IPS DF 6.9 (cell line): Measurements from ENCODE around the gene C1QTNF6.

ENCODE experiments used
- DNase-seq: peaks from one replicate; pipeline ENCODE4 v3.0.0-alpha.2; 2013; ENCODE audit warnings: low read depth, low spot score
- H3K27ac ChIP-seq: one replicate; pipeline ENCODE4 v1.5.1; 2013; ENCODE audit warnings: low read length, control low read depth
- H3K27me3 ChIP-seq: 2 replicates; pipeline ENCODE4 v1.6.1; 2013; ENCODE audit warnings: mild to moderate bottlenecking, low read length; ENCODE audit not compliant: control insufficient read depth, insufficient read depth
- H3K36me3 ChIP-seq: 2 replicates; pipeline ENCODE4 v1.6.1; 2013; ENCODE audit warnings: low read length; ENCODE audit not compliant: control insufficient read depth, insufficient read depth
- H3K4me1 ChIP-seq: 2 replicates; pipeline ENCODE4 v1.6.1; 2013; ENCODE audit warnings: low read length; ENCODE audit not compliant: control insufficient read depth, insufficient read depth
- H3K4me3 ChIP-seq: 2 replicates; pipeline ENCODE4 v1.5.1; 2013; ENCODE audit warnings: mild to moderate bottlenecking, low read length
- H3K9me3 ChIP-seq: 2 replicates; pipeline ENCODE4 v1.6.1; 2013; ENCODE audit warnings: low read length, inconsistent platforms; ENCODE audit not compliant: control insufficient read depth, insufficient read depth
- WGBS: extraction: QIAGEN DNeasy Blood & Tissue Kit; methylation state at CpG from one replicate; pipeline ENCODE4 v1.1.7; 2013; ENCODE audit warnings: mixed read lengths, missing lambda C conversion rate; ENCODE audit not compliant: insufficient read length, insufficient coverage; 5-methylcytosine and 5-hydroxymethylcytosine counted together

The C1QTNF6 gene

GRCh38 chr22:37140686-37141323 is 47.2 kb downstream of the C1QTNF6 start:
- DNase-seq: no peak
- Histone ChIP-seq H3K36me3 (no peaks in the 10 kb centered on the region), H3K27ac (no peak overlapping the region), H3K9me3 (no peaks in the 10 kb centered on the region), H3K4me3 (no peak overlapping the region), H3K27me3 (no peaks in the 10 kb centered on the region), H3K4me1 (no peaks in the 10 kb centered on the region)
- WGBS: no CpG with 5 or more reads among the region's 16 CpGs

DNA sequence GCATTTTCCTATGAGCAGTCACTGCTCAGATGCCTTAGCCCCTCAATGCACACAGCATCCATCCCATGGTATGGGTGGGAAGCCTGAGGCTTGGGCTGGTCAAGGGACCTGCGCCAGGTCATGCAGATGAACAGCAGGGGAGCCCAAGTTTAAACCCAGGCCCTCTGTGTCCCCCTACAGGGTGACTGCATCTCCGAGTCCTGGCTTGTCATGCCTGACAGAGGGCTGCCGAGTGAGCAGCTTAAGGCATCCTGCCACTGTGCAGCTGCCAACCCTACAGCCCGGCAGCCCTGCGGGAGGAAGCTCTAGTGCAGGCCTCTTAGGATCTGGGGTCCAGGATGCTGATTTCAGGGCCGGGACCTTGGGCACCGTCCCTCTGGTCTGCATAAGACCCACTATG is 48.3 kb downstream of the C1QTNF6 start:
- no peak overlapping the region for H3K27ac ChIP-seq
- H3K9me3 ChIP-seq: no peaks in the 10 kb centered on the region
- H3K27me3 ChIP-seq: no peaks in the 10 kb centered on the region
- DNase-seq: no peak
- no CpG with 5 or more reads among the region's 7 CpGs for WGBS
- H3K36me3 ChIP-seq: no peaks in the 10 kb centered on the region
- no peak overlapping the region for H3K4me3 ChIP-seq
- H3K4me1 ChIP-seq: no peaks in the 10 kb centered on the region

GRCh38 chr22:37138849-37139561 is 49.0 kb downstream of the C1QTNF6 start:
- no peak overlapping the region for H3K4me3 ChIP-seq
- H3K9me3 ChIP-seq: no peaks in the 10 kb centered on the region
- H3K36me3 ChIP-seq: no peaks in the 10 kb centered on the region
- WGBS: no CpG with 5 or more reads among the region's 16 CpGs
- no peaks in the 10 kb centered on the region for H3K4me1 ChIP-seq
- DNase-seq: no peak
- H3K27me3 ChIP-seq: no peaks in the 10 kb centered on the region
- H3K27ac ChIP-seq: no peak overlapping the region

DNA sequence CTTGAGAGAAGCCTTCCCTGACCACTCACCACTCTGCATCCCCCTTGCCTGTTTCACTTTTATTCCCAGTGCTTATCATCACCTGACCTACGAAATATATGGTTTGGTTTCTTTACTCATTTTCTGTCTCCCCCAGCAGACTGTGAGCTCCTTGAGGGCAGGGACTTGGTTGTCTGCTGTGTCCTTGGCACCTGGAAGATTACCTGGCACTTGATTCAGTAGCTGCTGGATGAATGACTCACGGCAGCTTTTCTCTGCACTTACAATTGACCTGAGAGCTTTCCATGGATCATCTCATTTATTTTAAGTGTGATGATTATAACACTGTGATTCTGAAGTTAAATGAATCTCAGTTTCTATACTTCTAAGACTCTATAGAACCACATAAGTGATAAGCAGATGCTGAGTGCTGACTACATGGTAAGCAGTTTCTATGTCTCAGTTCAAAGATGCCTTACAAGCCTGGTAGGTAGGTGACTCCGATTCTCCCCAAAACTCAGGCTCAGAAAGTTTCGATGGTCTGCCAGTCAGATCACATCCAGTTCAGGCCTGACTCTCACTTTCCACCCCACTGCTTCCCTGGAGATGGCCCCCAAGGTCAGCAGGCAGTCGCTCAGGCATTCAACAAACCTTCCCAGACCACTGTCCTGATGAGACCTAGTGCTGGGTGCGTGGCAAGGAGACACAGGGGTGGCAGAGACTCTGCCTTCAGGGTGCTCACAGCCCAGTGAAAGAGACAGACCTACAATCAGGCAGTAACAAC is 50.0 kb downstream of the C1QTNF6 start:
- WGBS: no CpG with 5 or more reads among the region's 6 CpGs

GRCh38 chr22:37137131-37137530 is 50.9 kb downstream of the C1QTNF6 start:
- H3K27me3 ChIP-seq: no peaks in the 10 kb centered on the region
- no CpG with 5 or more reads among the region's 8 CpGs for WGBS
- H3K4me1 ChIP-seq: no peaks in the 10 kb centered on the region
- H3K4me3 ChIP-seq: no peak overlapping the region
- no peaks in the 10 kb centered on the region for H3K36me3 ChIP-seq
- DNase-seq: no peak
- H3K9me3 ChIP-seq: no peaks in the 10 kb centered on the region
- no peak overlapping the region for H3K27ac ChIP-seq

More for the DNA sequence above, 50.0 kb downstream of the C1QTNF6 start:
- H3K27me3 ChIP-seq: no peaks in the 10 kb centered on the region
- no peaks in the 10 kb centered on the region for H3K4me1 ChIP-seq
- no peak overlapping the region for H3K27ac ChIP-seq
- no peaks in the 10 kb centered on the region for H3K9me3 ChIP-seq
- no peak overlapping the region for H3K4me3 ChIP-seq
- no peak for DNase-seq
- H3K36me3 ChIP-seq: no peaks in the 10 kb centered on the region

- Histone ChIP-seq H3K4me3 (no peak overlapping the region), H3K9me3 (no peaks in the 10 kb centered on the region), H3K27me3 (no peaks in the 10 kb centered on the region), H3K36me3 (no peaks in the 10 kb centered on the region), H3K27ac (no peak overlapping the region), H3K4me1 (no peaks in the 10 kb centered on the region)
- DNase-seq: no peak
- no CpG with 5 or more reads among the region's 12 CpGs for WGBS
These were observed 53.0 kb downstream of the C1QTNF6 start for GRCh38 chr22:37135023-37135422.

DNA sequence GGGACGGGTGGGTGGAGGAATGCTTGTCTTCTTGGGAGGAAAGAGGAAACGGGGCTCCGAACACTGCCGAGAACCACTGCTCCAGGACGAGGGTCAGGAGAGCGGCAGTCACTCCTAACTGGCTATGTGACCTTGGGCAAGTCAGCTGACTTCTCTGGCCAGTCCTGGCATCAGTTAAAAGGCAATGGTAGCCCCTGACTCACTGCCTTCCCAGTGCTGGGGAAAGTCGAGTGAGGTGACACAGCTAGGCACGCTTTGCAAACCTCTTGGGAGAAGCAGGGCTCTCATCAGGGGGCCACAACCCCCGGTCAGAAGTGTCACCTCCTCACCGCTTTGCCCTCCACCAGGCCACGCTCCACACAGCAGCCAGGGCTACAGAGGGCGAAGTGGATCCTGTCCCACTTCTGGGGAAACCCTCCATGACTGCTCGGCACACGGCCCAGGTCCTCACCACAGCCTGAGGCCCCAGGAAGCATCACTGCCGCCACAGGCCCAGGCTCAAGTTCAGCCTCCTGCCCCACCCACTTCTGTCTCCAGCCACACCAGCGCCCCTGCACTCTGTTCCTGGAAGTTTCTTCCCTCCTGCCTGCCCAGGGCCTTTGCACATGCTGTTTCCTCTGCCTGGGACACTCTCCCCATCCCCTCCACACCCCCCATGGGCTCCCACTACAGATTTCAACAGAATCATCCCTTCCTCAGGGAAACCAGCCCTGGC is 54.6 kb downstream of the C1QTNF6 start:
- DNase-seq: no peak
- H3K27ac ChIP-seq: no peak overlapping the region
- H3K4me3 ChIP-seq: no peak overlapping the region
- H3K36me3 ChIP-seq: no peaks in the 10 kb centered on the region
- H3K4me1 ChIP-seq: no peaks in the 10 kb centered on the region; the same call in 1 of the 2 replicates
- H3K9me3 ChIP-seq: no peaks in the 10 kb centered on the region
- WGBS: no CpG with 5 or more reads among the region's 16 CpGs
- H3K27me3 ChIP-seq: no peaks in the 10 kb centered on the region

GRCh38 chr22:37132773-37133172 is 55.3 kb downstream of the C1QTNF6 start:
- WGBS: no CpG with 5 or more reads among the region's 7 CpGs
- Histone ChIP-seq H3K4me3 (no peak overlapping the region), H3K27me3 (no peaks in the 10 kb centered on the region), H3K36me3 (no peaks in the 10 kb centered on the region), H3K9me3 (no peaks in the 10 kb centered on the region), H3K27ac (no peak overlapping the region), H3K4me1 (no peaks in the 10 kb centered on the region; the same call in 1 of the 2 replicates)
- no peak for DNase-seq
